Neural progenitor cell (in vitro differentiated cells): ENCODE measurements around the gene LIPJ. TPM values are rescaled to one million over a fixed set of nuclear protein-coding genes. Genes with fewer than 3 reads are reported as not detected.

ENCODE experiments used
- DNase-seq: peaks from one replicate; pipeline ENCODE4 v3.0.0-alpha.2; 2016; ENCODE audit warnings: low spot score
- H2AFZ ChIP-seq: fragments of 200-600 bp; sonication (generic); replicated peaks from 2 replicates; pipeline ENCODE4 v1.6.1; 2016; ENCODE audit warnings: antibody characterized with exemption
- H3F3A ChIP-seq: fragments of 200-600 bp; sonication (generic); 2 replicates; pipeline ENCODE4 v1.6.1; 2016; ENCODE audit warnings: antibody characterized with exemption, low read depth
- H3K27ac ChIP-seq: fragments of 200-600 bp; sonication (generic); 2 replicates; pipeline ENCODE4 v1.5.1; 2016; ENCODE audit warnings: mild to moderate bottlenecking
- H3K27me3 ChIP-seq: fragments of 200-600 bp; sonication (generic); 2 replicates; pipeline ENCODE4 v1.6.1; 2016; ENCODE audit warnings: mild to moderate bottlenecking, moderate library complexity
- H3K36me3 ChIP-seq: fragments of 200-600 bp; sonication (generic); 2 replicates; pipeline ENCODE4 v1.5.1; 2016
- H3K4me1 ChIP-seq: fragments of 200-600 bp; sonication (generic); 2 replicates; pipeline ENCODE4 v1.6.1; 2016; ENCODE audit warnings: mixed run types
- H3K4me2 ChIP-seq: fragments of 200-600 bp; sonication (generic); 2 replicates; pipeline ENCODE4 v1.6.1; 2016
- H3K4me3 ChIP-seq: fragments of 200-600 bp; sonication (generic); 2 replicates; pipeline ENCODE4 v1.5.1; 2016
- H3K79me2 ChIP-seq: fragments of 200-600 bp; sonication (generic); 2 replicates; pipeline ENCODE4 v1.6.1; 2016; ENCODE audit warnings: low read depth
- H3K9ac ChIP-seq: fragments of 200-600 bp; sonication (generic); 2 replicates; pipeline ENCODE4 v1.6.1; 2016
- H3K9me3 ChIP-seq: fragments of 200-600 bp; sonication (generic); 2 replicates; pipeline ENCODE4 v1.5.1; 2016; ENCODE audit warnings: low read depth
- H4K20me1 ChIP-seq: fragments of 200-600 bp; sonication (generic); 2 replicates; pipeline ENCODE4 v1.6.1; 2016; ENCODE audit warnings: low read depth
- H3K27ac Mint-ChIP-seq: 3 replicates; pipeline ENCODE4 v1.8.0; 2021; ENCODE audit warnings: mixed read lengths
- H3K27me3 Mint-ChIP-seq: 2 replicates; pipeline ENCODE4 v1.8.0; 2022; ENCODE audit warnings: low read depth, mild to moderate bottlenecking, inconsistent platforms, moderate library complexity, mixed read lengths; ENCODE audit not compliant: insufficient read depth
- H3K36me3 Mint-ChIP-seq: 3 replicates; pipeline ENCODE4 v1.8.0; 2021; ENCODE audit warnings: mixed read lengths
- H3K4me1 Mint-ChIP-seq: 3 replicates; pipeline ENCODE4 v1.8.0; 2021; ENCODE audit warnings: mixed read lengths
- H3K4me3 Mint-ChIP-seq: 3 replicates; pipeline ENCODE4 v1.8.0; 2021; ENCODE audit warnings: mild to moderate bottlenecking, moderate library complexity, mixed read lengths
- H3K9me3 Mint-ChIP-seq: 3 replicates; pipeline ENCODE4 v1.8.0; 2020; ENCODE audit warnings: mixed read lengths
- EZH2 ChIP-seq: fragments of 200-600 bp; sonication (generic); IDR thresholded peaks from 2 replicates; pipeline ENCODE4 v1.6.1; 2017; ENCODE audit warnings: antibody characterized with exemption, mild to moderate bottlenecking, moderate library complexity
- EZH2phosphoT487 ChIP-seq: fragments of 200-600 bp; sonication (generic); IDR thresholded peaks from 2 replicates; pipeline ENCODE4 v1.6.1; 2017; ENCODE audit warnings: antibody characterized with exemption
- total RNA-seq: library from RNA; depleted of rRNA; stranded (reverse); fragments of >200 nt; gene quantifications from 2 replicates; pipeline ENCODE4 v1.2.3, GENCODE V29; 2015; ENCODE audit warnings: low replicate concordance
- TF ChIP-seq, protein P1 (sequence below): fragments of 200-600 bp; sonication (generic); IDR thresholded peaks from 2 replicates; pipeline ENCODE4 v1.5.1; 2017; ENCODE audit warnings: antibody characterized with exemption, mild to moderate bottlenecking

Gene LIPJ
- total RNA-seq: 0.06 and 0.39 TPM in 2 replicates

DNA sequence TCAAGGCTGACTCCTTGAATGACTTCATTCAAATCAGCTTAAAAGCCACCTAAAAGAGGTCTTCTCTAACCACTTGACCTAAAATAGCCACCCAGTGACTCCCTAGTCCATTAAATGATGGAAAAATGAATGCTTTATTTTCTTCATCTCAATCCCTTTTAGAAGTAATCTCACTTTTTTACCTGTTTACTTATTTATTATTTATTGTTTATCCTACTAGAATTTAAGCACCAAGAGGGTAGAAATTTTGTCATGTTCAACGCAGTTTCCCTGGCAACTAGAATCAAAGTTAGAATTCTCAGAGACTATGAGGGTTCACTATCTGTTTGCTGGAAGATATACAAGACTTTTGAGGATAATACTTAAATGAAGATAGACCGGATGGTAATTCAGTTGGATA, at the start of gene LIPJ:
LIPJ (plus strand) TSS at position 301 of the 400 bp plus-strand sequence. CDS start 3,926 bp downstream, outside the sequence.
- DNase-seq: no peak
- Mint-ChIP-seq H3K4me1 (peaks cover 3% of the 10 kb centered on the region), H3K4me3 (no peak within 1 kb of the TSS), H3K36me3 (no peaks in the 10 kb centered on the region), H3K27me3 (no peaks in the 10 kb centered on the region), H3K27ac (no peak within 1 kb of the TSS), H3K9me3 (peaks cover 4% of the 10 kb centered on the region)
- TF ChIP-seq, protein P1, sequence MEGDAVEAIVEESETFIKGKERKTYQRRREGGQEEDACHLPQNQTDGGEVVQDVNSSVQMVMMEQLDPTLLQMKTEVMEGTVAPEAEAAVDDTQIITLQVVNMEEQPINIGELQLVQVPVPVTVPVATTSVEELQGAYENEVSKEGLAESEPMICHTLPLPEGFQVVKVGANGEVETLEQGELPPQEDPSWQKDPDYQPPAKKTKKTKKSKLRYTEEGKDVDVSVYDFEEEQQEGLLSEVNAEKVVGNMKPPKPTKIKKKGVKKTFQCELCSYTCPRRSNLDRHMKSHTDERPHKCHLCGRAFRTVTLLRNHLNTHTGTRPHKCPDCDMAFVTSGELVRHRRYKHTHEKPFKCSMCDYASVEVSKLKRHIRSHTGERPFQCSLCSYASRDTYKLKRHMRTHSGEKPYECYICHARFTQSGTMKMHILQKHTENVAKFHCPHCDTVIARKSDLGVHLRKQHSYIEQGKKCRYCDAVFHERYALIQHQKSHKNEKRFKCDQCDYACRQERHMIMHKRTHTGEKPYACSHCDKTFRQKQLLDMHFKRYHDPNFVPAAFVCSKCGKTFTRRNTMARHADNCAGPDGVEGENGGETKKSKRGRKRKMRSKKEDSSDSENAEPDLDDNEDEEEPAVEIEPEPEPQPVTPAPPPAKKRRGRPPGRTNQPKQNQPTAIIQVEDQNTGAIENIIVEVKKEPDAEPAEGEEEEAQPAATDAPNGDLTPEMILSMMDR: no peak
- no peak for TF ChIP-seq EZH2
- TF ChIP-seq EZH2phosphoT487: no peak
- Histone ChIP-seq H2AFZ (no peak within 1 kb of the TSS), H3K9ac (no peak within 1 kb of the TSS), H3K27me3 (peaks cover 62% of the 10 kb centered on the region), H3K79me2 (no peaks in the 10 kb centered on the region), H3K4me1 (no peaks in the 10 kb centered on the region), H3K4me2 (no peak within 1 kb of the TSS), H3K9me3 (no peaks in the 10 kb centered on the region), H3K4me3 (no peak within 1 kb of the TSS), H3K36me3 (peaks cover 4% of the 10 kb centered on the region), H3K27ac (no peak within 1 kb of the TSS), H4K20me1 (no peaks in the 10 kb centered on the region), H3F3A (no peaks in the 10 kb centered on the region)

DNA sequence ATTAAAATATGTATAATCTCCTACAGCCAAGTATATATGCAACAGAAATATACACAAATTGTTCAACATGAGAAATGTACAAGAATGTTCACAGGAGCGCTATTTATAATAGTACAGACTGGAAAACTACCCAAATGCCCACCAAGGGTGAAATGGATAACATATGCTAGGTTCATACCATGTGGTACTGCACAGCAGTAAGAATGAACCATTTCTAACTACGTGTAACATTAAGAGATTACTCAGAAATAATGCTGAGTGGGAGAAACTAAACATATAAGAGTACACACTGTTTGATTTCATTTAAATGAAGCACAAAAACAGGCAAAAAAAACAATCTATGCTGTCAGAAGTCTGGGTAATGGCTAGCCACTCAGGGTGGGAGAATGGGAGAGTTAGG, 49.2 kb upstream of the LIPJ start:
- no peak overlapping the region for H3K4me3 ChIP-seq
- H3K9ac ChIP-seq: no peak overlapping the region
- H3K9me3 ChIP-seq: no peaks in the 10 kb centered on the region
- Mint-ChIP-seq H3K4me1 (peaks cover 2% of the 10 kb centered on the region), H3K9me3 (no peaks in the 10 kb centered on the region), H3K4me3 (no peak overlapping the region), H3K27me3 (no peaks in the 10 kb centered on the region), H3K36me3 (no peaks in the 10 kb centered on the region), H3K27ac (no peak overlapping the region)
- H3K4me2 ChIP-seq: no peak overlapping the region
- no peaks in the 10 kb centered on the region for H3K36me3 ChIP-seq
- TF ChIP-seq EZH2 (no peak), EZH2phosphoT487 (no peak)
- TF ChIP-seq, protein P1: no peak
- H3F3A ChIP-seq: no peaks in the 10 kb centered on the region
- H2AFZ ChIP-seq: no peak overlapping the region
- no peaks in the 10 kb centered on the region for H3K79me2 ChIP-seq
- no peak overlapping the region for H3K27ac ChIP-seq
- H4K20me1 ChIP-seq: no peaks in the 10 kb centered on the region
- no peak for DNase-seq
- H3K4me1 ChIP-seq: peaks cover 6% of the 10 kb centered on the region
- no peaks in the 10 kb centered on the region for H3K27me3 ChIP-seq

DNA sequence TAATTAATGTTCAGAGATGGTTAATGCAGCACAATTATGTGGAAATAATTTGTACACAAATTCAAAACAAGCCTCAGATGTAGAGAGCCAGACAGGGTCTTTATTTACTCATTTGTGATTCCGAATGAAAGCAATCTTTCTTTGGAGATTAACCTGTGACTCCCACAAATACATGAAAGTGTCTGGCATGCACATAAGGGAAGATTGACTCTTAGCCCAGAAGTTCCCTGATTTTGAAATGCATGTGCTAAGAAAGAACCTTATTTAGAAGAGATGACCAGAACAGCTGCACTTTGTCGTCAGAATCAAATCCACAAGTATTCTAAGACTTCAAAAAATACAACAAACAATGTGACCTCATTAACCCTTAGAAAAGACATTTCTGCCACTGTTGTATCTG, 48.5 kb upstream of the LIPJ start:
- H3K27ac Mint-ChIP-seq: no peak overlapping the region
- Histone ChIP-seq H3K27me3 (no peaks in the 10 kb centered on the region), H3F3A (no peaks in the 10 kb centered on the region), H3K36me3 (no peaks in the 10 kb centered on the region), H3K4me1 (peaks cover 12% of the 10 kb centered on the region), H4K20me1 (no peaks in the 10 kb centered on the region), H3K9me3 (no peaks in the 10 kb centered on the region), H2AFZ (no peak overlapping the region), H3K4me2 (no peak overlapping the region), H3K79me2 (no peaks in the 10 kb centered on the region), H3K4me3 (no peak overlapping the region), H3K9ac (no peak overlapping the region), H3K27ac (no peak overlapping the region)
- no peaks in the 10 kb centered on the region for H3K36me3 Mint-ChIP-seq
- no peaks in the 10 kb centered on the region for H3K9me3 Mint-ChIP-seq
- TF ChIP-seq EZH2phosphoT487: no peak
- TF ChIP-seq EZH2: no peak
- TF ChIP-seq, protein P1: no peak
- no peak for DNase-seq
- H3K27me3 Mint-ChIP-seq: no peaks in the 10 kb centered on the region
- no peak overlapping the region for H3K4me3 Mint-ChIP-seq
- H3K4me1 Mint-ChIP-seq: peaks cover 4% of the 10 kb centered on the region
